GM12874 (cell line): ENCODE results near the gene FNBP1L.

ENCODE experiments used
- CTCF ChIP-seq: IDR thresholded peaks from 2 replicates; pipeline ENCODE4 v1.5.1; 2011; ENCODE audit warnings: low read depth, mild to moderate bottlenecking, control low read depth, low read length, moderate library complexity; ENCODE audit not compliant: insufficient read depth

FNBP1L gene

GRCh38 chr1:93581917-93582850 lies 134.3 kb downstream of the FNBP1L start:
- no peak for TF ChIP-seq CTCF

- TF ChIP-seq CTCF, result no peak
Observed at GRCh38 chr1:93584261-93585003, 136.5 kb downstream of the FNBP1L start.

GRCh38 chr1:93585059-93585966 lies 137.4 kb downstream of the FNBP1L start:
- TF ChIP-seq CTCF, result no peak

- TF ChIP-seq CTCF, result no peak
Observed at GRCh38 chr1:93587354-93587753, 139.4 kb downstream of the FNBP1L start.

GRCh38 chr1:93588206-93588605 lies 140.3 kb downstream of the FNBP1L start:
- no peak for TF ChIP-seq CTCF

- TF ChIP-seq CTCF, result no peak
Observed at GRCh38 chr1:93588955-93589354, 141.0 kb downstream of the FNBP1L start.
